ENCODE results near the gene SPATS2.

The SPATS2 gene

DNA sequence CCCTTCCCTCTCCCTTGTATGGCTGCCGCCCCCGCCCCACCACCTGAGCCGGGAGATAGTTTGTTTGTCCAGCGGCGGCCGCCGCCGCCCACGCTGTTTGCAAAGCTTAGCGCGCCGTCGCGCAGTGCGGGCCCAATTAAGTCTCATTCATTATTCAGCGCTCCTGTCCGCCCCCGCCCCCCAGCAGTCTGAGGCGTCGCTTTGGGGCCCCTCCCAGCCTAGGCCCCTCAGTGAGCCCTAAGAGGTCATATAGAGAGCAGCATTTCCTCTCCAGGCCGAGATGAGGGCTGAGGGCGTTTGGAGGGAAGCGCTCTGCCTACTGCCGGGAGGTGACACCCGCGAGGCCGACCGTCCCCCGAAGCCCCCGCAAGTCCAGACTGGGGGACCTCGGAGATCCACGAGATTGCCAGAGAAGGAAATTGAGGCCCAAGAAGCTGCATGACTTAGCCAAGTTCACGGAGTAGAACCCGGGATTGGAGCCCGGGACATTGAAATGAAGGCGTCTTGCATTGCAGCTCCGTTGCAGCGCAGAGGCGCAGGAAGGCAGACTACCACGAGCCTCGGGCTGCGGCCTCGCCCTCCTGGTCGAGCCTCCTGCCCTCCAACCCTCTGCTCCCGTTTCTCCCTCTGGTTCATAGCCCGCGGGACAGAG lies 20.5 kb upstream of the SPATS2 start, which contains the start of gene DNAJC22:
Gene DNAJC22, plus strand, starts transcription at position 230 of the 652 bp plus-strand sequence. CDS start 1,985 bp downstream, outside the sequence.
- H3K4me3 ChIP-seq (ENCODE audit: insufficient read length, low read depth), result peak within 1 kb of the TSS; percentile 49
- H3K4me1 ChIP-seq (ENCODE audit: insufficient read depth, insufficient read length), result peaks cover 13% of the 10 kb centered on the region
- TF ChIP-seq SUZ12 (IDR thresholded peaks at IDR 0.05; ENCODE audit: extremely low read depth, insufficient read depth, insufficient read length) (no peak), ZNF274 (IDR thresholded peaks at IDR 0.05; ENCODE audit: low read depth, low read length) (no peak), YY1 (IDR thresholded peaks at IDR 0.05; ENCODE audit: insufficient read depth, insufficient read length) (no peak)
- H3K9ac ChIP-seq (ENCODE audit: insufficient read length, low read depth), result peak within 1 kb of the TSS; percentile 65
- DNase-seq (ENCODE audit: low read depth, low spot score), result no peak
- no peaks in the 10 kb centered on the region for H3K9me3 ChIP-seq (ENCODE audit: insufficient read depth, low read length)
- no peaks in the 10 kb centered on the region for H3K36me3 ChIP-seq (ENCODE audit: insufficient read depth, insufficient read length, low read length)
- peaks cover 75% of the 10 kb centered on the region for H3K27me3 ChIP-seq (ENCODE audit: insufficient read depth, insufficient read length)

DNA sequence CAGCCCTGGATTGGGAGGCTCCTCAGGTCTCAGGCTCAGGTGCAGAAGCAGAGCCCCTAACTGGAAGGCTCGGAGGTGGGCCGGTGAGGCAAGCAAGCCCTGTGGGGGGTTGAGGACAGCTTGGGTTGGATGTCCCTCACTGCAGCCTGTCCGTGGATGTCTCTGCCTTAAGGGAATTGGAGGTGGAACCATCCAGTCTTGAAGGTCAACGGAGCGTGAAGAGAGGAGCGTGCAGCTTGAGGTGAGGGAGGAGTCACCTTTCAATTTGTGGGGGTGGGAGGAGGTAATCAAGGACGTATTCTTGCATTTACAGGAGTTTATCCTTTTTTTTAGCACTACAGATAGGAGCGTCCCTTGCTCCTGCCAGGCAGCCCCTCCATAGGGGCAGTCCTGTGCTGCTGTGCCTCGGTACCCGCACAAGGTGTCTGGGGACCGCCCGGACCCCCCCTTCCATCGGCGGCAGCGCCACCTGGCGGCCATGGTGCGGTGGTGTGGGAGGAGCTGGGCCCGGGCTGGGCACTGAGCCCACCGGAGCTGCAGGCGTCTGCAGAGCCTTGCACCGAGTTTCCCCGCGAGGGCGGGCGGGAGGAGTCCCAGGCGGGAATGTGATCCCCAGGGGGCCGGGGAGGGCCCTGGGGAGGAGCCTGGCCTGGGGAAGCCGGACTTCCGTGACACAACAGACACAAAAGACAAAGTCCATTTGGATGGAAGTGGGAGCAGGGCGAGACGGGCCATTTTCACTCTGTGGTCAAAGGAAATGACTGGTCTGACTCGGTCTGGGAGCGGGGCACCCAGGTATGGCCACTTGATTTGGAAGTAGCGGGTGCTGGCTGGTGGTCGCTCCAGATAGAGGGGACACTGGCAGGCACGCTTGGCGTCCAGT lies 19.7 kb upstream of the SPATS2 start:
- Histone ChIP-seq H3K4me3 (ENCODE audit: insufficient read length, low read depth) (peak overlapping the region; percentile 49), H3K36me3 (ENCODE audit: insufficient read depth, insufficient read length, low read length) (no peaks in the 10 kb centered on the region), H3K4me1 (ENCODE audit: insufficient read depth, insufficient read length) (peaks cover 13% of the 10 kb centered on the region), H3K9ac (ENCODE audit: insufficient read length, low read depth) (peak overlapping the region; percentile 65), H3K9me3 (ENCODE audit: insufficient read depth, low read length) (no peaks in the 10 kb centered on the region), H3K27me3 (ENCODE audit: insufficient read depth, insufficient read length) (peaks cover 69% of the 10 kb centered on the region)
- no peak for TF ChIP-seq ZNF274 (IDR thresholded peaks at IDR 0.05; ENCODE audit: low read depth, low read length)
- TF ChIP-seq YY1 (IDR thresholded peaks at IDR 0.05; ENCODE audit: insufficient read depth, insufficient read length), result no peak
- TF ChIP-seq SUZ12 (IDR thresholded peaks at IDR 0.05; ENCODE audit: extremely low read depth, insufficient read depth, insufficient read length), result no peak
- DNase-seq (ENCODE audit: low read depth, low spot score), result no peak

DNA sequence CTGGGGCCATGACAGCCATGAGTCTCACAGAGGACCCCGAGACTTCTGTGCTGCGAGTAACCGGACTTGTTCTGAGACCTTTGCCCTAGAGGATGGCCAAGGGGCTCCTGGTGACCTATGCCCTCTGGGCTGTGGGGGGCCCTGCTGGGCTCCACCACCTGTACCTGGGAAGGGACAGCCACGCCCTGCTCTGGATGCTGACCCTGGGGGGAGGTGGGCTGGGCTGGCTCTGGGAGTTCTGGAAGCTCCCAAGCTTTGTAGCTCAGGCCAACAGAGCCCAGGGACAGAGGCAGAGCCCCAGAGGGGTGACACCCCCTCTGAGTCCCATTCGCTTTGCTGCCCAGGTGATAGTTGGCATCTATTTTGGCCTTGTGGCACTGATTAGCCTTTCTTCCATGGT lies 18.5 kb upstream of the SPATS2 start:
- H3K4me1 ChIP-seq (ENCODE audit: insufficient read depth, insufficient read length), result peaks cover 12% of the 10 kb centered on the region
- no peak for TF ChIP-seq SUZ12 (IDR thresholded peaks at IDR 0.05; ENCODE audit: extremely low read depth, insufficient read depth, insufficient read length)
- TF ChIP-seq ZNF274 (IDR thresholded peaks at IDR 0.05; ENCODE audit: low read depth, low read length), result no peak
- no peak for TF ChIP-seq YY1 (IDR thresholded peaks at IDR 0.05; ENCODE audit: insufficient read depth, insufficient read length)
- DNase-seq (ENCODE audit: low read depth, low spot score), result no peak
- no peaks in the 10 kb centered on the region for H3K9me3 ChIP-seq (ENCODE audit: insufficient read depth, low read length)
- no peak overlapping the region for H3K4me3 ChIP-seq (ENCODE audit: insufficient read length, low read depth)
- no peak overlapping the region for H3K9ac ChIP-seq (ENCODE audit: insufficient read length, low read depth)
- H3K27me3 ChIP-seq (ENCODE audit: insufficient read depth, insufficient read length), result peaks cover 59% of the 10 kb centered on the region
- H3K36me3 ChIP-seq (ENCODE audit: insufficient read depth, insufficient read length, low read length), result no peaks in the 10 kb centered on the region

DNA sequence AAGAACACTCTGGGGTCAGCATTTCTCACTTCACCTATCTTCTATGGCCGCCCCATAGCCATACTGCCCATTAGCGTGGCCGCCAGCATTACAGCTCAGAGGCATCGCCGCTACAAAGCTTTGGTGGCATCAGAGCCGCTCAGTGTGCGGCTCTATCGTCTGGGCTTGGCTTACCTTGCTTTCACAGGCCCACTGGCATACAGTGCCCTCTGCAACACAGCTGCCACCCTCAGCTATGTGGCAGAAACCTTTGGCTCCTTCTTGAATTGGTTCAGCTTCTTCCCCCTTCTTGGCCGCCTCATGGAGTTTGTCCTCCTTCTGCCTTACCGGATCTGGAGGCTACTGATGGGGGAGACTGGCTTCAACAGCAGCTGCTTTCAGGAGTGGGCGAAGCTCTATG lies 18.0 kb upstream of the SPATS2 start:
- Histone ChIP-seq H3K4me1 (ENCODE audit: insufficient read depth, insufficient read length) (peaks cover 9% of the 10 kb centered on the region), H3K27me3 (ENCODE audit: insufficient read depth, insufficient read length) (peaks cover 55% of the 10 kb centered on the region), H3K36me3 (ENCODE audit: insufficient read depth, insufficient read length, low read length) (no peaks in the 10 kb centered on the region), H3K4me3 (ENCODE audit: insufficient read length, low read depth) (no peak overlapping the region), H3K9me3 (ENCODE audit: insufficient read depth, low read length) (no peaks in the 10 kb centered on the region), H3K9ac (ENCODE audit: insufficient read length, low read depth) (no peak overlapping the region)
- no peak for DNase-seq (ENCODE audit: low read depth, low spot score)
- no peak for TF ChIP-seq YY1 (IDR thresholded peaks at IDR 0.05; ENCODE audit: insufficient read depth, insufficient read length)
- TF ChIP-seq SUZ12 (IDR thresholded peaks at IDR 0.05; ENCODE audit: extremely low read depth, insufficient read depth, insufficient read length), result no peak
- no peak for TF ChIP-seq ZNF274 (IDR thresholded peaks at IDR 0.05; ENCODE audit: low read depth, low read length)

DNA sequence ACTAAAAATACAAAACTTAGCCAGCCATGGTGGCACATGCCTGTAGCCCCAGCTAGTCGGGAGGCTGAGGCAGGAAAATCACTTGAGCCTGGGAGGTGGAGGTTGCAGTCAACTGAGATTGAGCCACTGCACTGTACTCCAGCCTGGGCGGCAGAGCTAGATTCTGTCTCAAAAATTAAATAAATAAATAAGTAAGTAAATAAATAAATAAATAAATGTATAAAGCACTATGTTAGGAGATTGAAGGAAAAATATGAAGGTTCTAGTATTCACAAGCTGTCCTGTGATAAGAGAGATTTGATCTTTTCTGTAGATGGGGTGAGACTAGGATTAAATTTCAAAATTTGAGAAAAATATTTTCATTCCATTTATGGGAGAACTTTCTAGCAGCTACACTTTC lies 14.9 kb upstream of the SPATS2 start:
- TF ChIP-seq YY1 (IDR thresholded peaks at IDR 0.05; ENCODE audit: insufficient read depth, insufficient read length), result no peak
- TF ChIP-seq SUZ12 (IDR thresholded peaks at IDR 0.05; ENCODE audit: extremely low read depth, insufficient read depth, insufficient read length), result no peak
- TF ChIP-seq ZNF274 (IDR thresholded peaks at IDR 0.05; ENCODE audit: low read depth, low read length), result no peak

DNA sequence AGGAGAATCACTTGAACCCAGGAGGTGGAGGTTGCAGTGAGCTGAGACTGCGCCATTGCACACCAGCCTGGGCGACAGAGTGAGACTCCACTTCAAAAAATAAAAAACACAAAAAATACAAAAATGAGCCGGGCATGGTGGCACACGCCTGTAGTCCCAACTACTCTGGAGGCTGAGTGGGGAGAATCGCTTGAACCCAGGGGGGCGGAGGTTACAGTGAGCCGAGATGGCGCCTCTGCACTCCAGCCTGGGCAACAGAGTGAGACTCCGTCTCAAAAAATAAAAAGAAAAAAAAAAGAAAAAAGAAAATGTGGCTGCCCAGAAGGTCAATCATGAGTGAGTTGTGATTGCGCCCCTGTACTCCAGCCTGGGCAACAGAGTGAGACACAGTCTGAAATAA lies 11.3 kb upstream of the SPATS2 start:
- TF ChIP-seq ZNF274 (IDR thresholded peaks at IDR 0.05; ENCODE audit: low read depth, low read length) (no peak), SUZ12 (IDR thresholded peaks at IDR 0.05; ENCODE audit: extremely low read depth, insufficient read depth, insufficient read length) (no peak), YY1 (IDR thresholded peaks at IDR 0.05; ENCODE audit: insufficient read depth, insufficient read length) (no peak)
- Histone ChIP-seq H3K4me1 (ENCODE audit: insufficient read depth, insufficient read length) (no peaks in the 10 kb centered on the region), H3K27me3 (ENCODE audit: insufficient read depth, insufficient read length) (no peaks in the 10 kb centered on the region), H3K36me3 (ENCODE audit: insufficient read depth, insufficient read length, low read length) (no peaks in the 10 kb centered on the region), H3K9me3 (ENCODE audit: insufficient read depth, low read length) (no peaks in the 10 kb centered on the region), H3K9ac (ENCODE audit: insufficient read length, low read depth) (no peak overlapping the region), H3K4me3 (ENCODE audit: insufficient read length, low read depth) (no peak overlapping the region)
- DNase-seq (ENCODE audit: low read depth, low spot score), result no peak

More for the DNA sequence above, 14.9 kb upstream of the SPATS2 start:
- peaks cover under 1% of the 10 kb centered on the region for H3K4me1 ChIP-seq (ENCODE audit: insufficient read depth, insufficient read length)
- no peaks in the 10 kb centered on the region for H3K36me3 ChIP-seq (ENCODE audit: insufficient read depth, insufficient read length, low read length)
- no peak overlapping the region for H3K9ac ChIP-seq (ENCODE audit: insufficient read length, low read depth)
- H3K9me3 ChIP-seq (ENCODE audit: insufficient read depth, low read length), result no peaks in the 10 kb centered on the region
- peaks cover 25% of the 10 kb centered on the region for H3K27me3 ChIP-seq (ENCODE audit: insufficient read depth, insufficient read length)
- no peak overlapping the region for H3K4me3 ChIP-seq (ENCODE audit: insufficient read length, low read depth)
- DNase-seq (ENCODE audit: low read depth, low spot score), result no peak

DNA sequence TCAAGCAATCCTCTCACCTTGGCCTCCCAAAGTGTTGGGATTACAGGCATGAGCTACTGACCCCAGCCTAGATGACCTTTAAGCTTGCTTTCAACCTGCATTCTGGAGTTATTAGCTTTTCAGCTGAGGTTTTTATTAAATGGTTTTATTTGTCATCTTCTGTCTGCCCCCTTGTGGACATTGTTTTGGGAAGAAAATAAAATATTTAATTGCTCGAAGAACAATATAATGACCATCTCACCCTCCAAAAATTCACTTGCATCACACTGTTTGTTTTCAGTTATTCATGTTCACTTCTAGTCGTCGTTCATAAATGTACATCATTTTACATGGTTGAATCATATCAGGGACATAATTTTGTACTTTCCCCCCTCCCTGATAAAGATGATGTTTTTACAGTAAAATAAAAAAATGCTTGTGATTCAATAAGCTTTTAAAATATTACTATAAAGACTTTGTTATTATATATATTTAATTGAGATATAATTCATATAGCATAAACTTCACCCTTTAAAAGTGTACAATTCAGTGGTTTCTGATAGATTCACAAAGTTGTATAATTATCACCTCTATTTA lies 10.1 kb upstream of the SPATS2 start:
- Histone ChIP-seq H3K4me1 (ENCODE audit: insufficient read depth, insufficient read length) (no peaks in the 10 kb centered on the region), H3K4me3 (ENCODE audit: insufficient read length, low read depth) (no peak overlapping the region), H3K36me3 (ENCODE audit: insufficient read depth, insufficient read length, low read length) (no peaks in the 10 kb centered on the region), H3K9ac (ENCODE audit: insufficient read length, low read depth) (no peak overlapping the region), H3K27me3 (ENCODE audit: insufficient read depth, insufficient read length) (no peaks in the 10 kb centered on the region), H3K9me3 (ENCODE audit: insufficient read depth, low read length) (no peaks in the 10 kb centered on the region)
- no peak for DNase-seq (ENCODE audit: low read depth, low spot score)
- TF ChIP-seq ZNF274 (IDR thresholded peaks at IDR 0.05; ENCODE audit: low read depth, low read length) (no peak), YY1 (IDR thresholded peaks at IDR 0.05; ENCODE audit: insufficient read depth, insufficient read length) (no peak), SUZ12 (IDR thresholded peaks at IDR 0.05; ENCODE audit: extremely low read depth, insufficient read depth, insufficient read length) (no peak)
